Upper lobe of left lung (tissue), 4 donors: ENCODE data around the gene SLC25A44.

Source experiments
- EP300 ChIP-seq, 4 donors: sonication (generic); formaldehyde crosslinking; IDR thresholded peaks; one replicate each; pipeline ENCODE4 v1.5.1; 2017; ENCODE audit warnings: antibody characterized with exemption in 4 of 4, control low read depth in 2 of 4
- POLR2A ChIP-seq, 4 donors: fragments of 450-650 bp; IDR thresholded peaks; one replicate each; pipeline ENCODE4 v1.5.1; 2016 to 2017; ENCODE audit warnings: antibody characterized with exemption in 4 of 4, mild to moderate bottlenecking in 2 of 4
- POLR2AphosphoS5 ChIP-seq, 2 donors: sonication (generic); formaldehyde crosslinking; IDR thresholded peaks; one replicate each; pipeline ENCODE4 v1.5.1; 2017; ENCODE audit warnings: antibody characterized with exemption in 2 of 2
- TF ChIP-seq, protein P1 (sequence below), 6 experiments: fragments of 450-650 bp in 4 of 6; fragments of 200-600 bp in 2 of 6; sonication (generic) in 2 of 6; IDR thresholded peaks; one replicate each; pipeline ENCODE4 v1.5.1; 2016 to 2019; ENCODE audit warnings: antibody characterized with exemption in 6 of 6

DNA sequence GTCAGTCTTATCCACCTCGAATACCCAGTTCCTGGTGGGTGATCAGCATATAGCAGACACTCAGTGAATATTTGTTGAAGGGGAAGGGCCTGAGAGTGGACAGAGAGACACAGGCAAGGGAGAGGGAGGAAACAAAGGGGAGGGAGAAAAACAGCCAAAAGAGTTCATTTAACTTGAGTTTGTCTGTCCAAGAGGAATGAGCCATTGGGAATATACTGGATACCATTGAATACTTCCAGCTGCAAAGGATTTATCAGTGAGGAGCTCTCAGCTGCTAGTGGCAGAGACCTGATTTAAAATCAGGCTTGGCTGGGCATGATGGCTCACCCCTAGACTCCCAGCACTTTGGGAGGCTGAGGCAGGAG is 36.6 kb downstream of the SLC25A44 start:
- TF ChIP-seq, protein P1, sequence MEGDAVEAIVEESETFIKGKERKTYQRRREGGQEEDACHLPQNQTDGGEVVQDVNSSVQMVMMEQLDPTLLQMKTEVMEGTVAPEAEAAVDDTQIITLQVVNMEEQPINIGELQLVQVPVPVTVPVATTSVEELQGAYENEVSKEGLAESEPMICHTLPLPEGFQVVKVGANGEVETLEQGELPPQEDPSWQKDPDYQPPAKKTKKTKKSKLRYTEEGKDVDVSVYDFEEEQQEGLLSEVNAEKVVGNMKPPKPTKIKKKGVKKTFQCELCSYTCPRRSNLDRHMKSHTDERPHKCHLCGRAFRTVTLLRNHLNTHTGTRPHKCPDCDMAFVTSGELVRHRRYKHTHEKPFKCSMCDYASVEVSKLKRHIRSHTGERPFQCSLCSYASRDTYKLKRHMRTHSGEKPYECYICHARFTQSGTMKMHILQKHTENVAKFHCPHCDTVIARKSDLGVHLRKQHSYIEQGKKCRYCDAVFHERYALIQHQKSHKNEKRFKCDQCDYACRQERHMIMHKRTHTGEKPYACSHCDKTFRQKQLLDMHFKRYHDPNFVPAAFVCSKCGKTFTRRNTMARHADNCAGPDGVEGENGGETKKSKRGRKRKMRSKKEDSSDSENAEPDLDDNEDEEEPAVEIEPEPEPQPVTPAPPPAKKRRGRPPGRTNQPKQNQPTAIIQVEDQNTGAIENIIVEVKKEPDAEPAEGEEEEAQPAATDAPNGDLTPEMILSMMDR (IDR thresholded peaks at IDR 0.05) = no peak
- no peak for TF ChIP-seq EP300 (IDR thresholded peaks at IDR 0.05)
- no peak for TF ChIP-seq POLR2A (IDR thresholded peaks at IDR 0.05)
- TF ChIP-seq POLR2AphosphoS5 (IDR thresholded peaks at IDR 0.05) = no peak
